HG02885 (cell line): ENCODE data around the gene TWF2.
A peak's percentile ranks its signal among the peaks of the same experiment; 100 is the strongest.

Experiments used
- ATAC-seq: cut with Tn5 transposase; IDR thresholded peaks from one replicate; pipeline ENCODE4 v1.9.1; 2021; ENCODE audit warnings: mild to moderate bottlenecking; ENCODE audit not compliant: unreplicated experiment, poor library complexity

Gene TWF2

DNA sequence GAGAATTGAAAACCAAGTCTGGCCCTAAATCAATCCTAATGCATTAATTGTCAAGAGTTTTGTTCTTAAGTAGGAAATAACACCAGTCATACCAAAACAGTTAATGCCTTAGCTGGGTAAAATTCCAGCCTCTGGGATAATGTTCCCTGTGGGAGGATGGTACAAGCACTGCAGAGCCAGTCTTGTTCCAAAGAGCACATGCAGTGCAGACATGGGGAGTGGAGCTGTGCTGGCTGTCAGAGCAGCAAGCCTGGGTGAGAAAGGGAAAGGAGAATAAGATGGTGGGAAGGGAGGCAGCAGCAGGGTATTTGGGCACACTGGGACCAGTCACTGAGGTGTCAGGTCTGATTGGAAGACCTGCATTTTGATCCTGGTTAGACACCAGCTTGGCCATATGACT lies 28.9 kb downstream of the TWF2 start:
- ATAC-seq, result no peak

DNA sequence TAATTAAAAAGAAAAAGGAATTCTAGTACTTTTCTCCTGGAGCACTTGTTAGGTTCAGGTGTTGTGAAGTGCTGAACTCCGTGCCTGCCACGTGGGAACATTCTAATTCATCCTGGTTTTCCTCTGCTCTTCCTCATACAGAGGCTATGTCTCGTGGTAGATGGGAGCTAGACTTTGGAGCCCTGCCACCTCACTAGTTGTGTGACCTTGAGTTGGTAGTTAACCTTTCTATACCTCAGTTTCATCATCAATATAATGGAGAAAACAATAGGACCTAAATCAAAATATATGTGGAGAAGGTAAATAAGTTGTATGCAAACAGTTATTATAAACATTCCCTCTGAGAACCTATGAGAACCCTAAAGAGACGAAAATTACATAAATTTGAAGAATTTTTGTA lies 30.4 kb downstream of the TWF2 start:
- ATAC-seq, result no peak

- ATAC-seq, result no peak
Measured at GRCh38 chr3:52205727-52206372, 33.1 kb downstream of the TWF2 start.

DNA sequence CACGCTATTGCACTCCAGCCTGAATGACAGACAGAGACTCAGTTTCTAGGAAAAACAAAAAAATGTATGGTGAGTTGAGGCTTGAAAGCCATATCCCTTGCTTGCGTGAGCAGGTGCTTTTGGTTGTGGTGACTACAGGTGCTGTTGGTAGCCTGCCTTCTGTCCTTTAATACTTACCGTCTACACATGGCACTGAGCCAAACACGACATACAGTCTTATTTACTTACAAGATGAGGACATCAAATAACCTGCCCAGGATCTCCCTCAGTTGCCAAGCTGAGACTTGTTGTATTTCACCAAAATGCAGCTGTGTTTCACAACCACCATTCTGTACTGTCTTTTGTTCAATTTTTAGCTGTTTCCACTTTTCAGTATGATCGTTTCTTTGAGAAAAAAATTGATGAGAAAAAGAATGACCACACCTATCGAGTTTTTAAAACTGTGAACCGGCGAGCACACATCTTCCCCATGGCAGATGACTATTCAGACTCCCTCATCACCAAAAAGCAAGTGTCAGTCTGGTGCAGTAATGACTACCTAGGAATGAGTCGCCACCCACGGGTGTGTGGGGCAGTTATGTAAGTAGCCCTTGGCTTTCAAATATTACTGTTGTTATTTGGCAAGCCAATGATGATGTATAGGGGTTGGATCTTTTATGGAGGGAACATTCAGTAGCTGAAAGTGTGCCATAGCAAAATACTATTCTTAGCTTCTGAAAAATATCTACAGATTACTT lies 34.5 kb downstream of the TWF2 start:
- no peak for ATAC-seq

GRCh38 chr3:52203701-52204100 lies 35.3 kb downstream of the TWF2 start:
- ATAC-seq, result no peak

- no peak for ATAC-seq
Measured at GRCh38 chr3:52202384-52203077, 36.4 kb downstream of the TWF2 start.

DNA sequence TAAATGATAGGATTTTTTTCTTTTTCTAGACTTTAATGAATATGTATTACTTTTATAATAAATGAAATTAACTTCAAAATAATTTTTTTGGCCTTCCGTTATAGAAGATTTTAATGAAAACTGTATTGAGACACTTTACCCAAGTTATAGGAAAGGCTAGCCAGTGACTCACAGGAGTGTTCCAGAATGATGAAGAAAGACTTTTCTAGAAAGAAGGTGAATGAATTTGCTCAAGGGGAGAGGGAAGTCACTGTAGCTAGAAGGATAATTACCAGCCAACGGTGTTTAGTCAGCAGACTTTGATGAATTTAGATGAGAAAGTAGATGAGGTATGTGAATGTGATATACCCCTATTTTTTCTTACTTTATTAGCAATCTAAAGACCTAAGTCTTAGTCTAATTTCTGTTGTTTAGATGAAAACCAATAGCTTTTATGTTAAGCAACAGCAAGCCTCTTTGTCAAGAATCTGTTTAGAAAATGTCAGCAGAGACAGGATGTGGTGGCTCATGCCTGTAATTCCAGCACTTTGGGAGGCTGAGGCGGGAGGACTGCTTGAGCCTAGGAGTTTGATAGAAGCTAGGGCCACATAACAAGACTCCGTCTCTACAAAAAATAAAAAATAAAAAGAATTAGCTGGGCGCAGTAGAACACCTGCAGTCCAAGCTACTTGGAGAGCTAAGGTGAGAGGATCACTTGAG lies 37.8 kb downstream of the TWF2 start:
- no peak for ATAC-seq

DNA sequence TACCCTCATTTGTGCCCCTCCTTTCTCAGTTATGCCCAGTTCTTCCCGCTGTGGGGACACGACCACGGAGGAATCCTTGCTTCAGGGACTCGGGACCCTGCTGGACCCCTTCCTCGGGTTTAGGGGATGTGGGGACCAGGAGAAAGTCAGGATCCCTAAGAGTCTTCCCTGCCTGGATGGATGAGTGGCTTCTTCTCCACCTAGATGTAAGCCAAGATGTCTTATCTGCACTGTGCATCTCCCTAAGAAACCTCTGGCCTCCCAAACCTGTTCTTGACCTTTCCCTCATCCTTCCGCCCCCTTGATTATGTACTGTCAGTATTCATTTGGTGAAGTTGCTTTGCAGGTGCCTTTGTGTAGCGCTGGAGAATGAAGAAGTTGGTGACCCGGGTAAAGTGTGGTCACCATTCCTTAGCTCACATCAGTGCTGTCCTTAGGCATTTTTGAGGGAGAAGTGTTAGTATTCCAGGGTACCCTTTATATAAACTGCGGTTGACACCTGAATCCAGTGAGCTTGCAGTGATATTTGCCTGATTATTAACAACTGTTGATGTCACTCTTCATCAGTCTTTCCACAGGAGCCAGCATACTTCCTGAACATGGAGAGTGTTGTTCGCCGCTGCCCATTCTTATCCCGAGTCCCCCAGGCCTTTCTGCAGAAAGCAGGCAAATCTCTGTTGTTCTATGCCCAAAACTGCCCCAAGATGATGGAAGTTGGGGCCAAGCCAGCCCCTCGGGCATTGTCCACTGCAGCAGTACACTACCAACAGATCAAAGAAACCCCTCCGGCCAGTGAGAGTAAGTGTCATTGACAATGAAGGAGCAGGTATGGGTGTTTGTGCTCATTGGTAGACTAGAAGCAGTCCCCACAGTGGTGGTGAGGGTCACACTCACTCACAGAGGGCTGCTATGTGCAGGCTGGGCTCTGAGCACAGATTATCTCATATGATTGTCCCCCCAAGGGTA lies 40.0 kb downstream of the TWF2 start:
- no peak for ATAC-seq

GRCh38 chr3:52197842-52198625 lies 40.9 kb downstream of the TWF2 start, which contains the start of gene ALAS1:
Gene ALAS1, plus strand, starts transcription at chr3:52198160. Its CDS starts 1,082 bp downstream, at chr3:52199242.
- ATAC-seq, result peak; percentile 86

GRCh38 chr3:52197499-52197841 lies 41.5 kb downstream of the TWF2 start:
- no peak for ATAC-seq

- no peak for ATAC-seq
Measured at GRCh38 chr3:52196977-52197376, 42.0 kb downstream of the TWF2 start.

- ATAC-seq, result no peak
Measured at GRCh38 chr3:52195823-52196331, 43.1 kb downstream of the TWF2 start.

- no peak for ATAC-seq
Measured at GRCh38 chr3:52195291-52195597, 43.7 kb downstream of the TWF2 start.

- no peak for ATAC-seq
Measured at GRCh38 chr3:52194485-52195290, 44.3 kb downstream of the TWF2 start.

- no peak for ATAC-seq
Measured at GRCh38 chr3:52193065-52193464, 45.9 kb downstream of the TWF2 start.

GRCh38 chr3:52191663-52192062 lies 47.3 kb downstream of the TWF2 start:
- ATAC-seq, result no peak

DNA sequence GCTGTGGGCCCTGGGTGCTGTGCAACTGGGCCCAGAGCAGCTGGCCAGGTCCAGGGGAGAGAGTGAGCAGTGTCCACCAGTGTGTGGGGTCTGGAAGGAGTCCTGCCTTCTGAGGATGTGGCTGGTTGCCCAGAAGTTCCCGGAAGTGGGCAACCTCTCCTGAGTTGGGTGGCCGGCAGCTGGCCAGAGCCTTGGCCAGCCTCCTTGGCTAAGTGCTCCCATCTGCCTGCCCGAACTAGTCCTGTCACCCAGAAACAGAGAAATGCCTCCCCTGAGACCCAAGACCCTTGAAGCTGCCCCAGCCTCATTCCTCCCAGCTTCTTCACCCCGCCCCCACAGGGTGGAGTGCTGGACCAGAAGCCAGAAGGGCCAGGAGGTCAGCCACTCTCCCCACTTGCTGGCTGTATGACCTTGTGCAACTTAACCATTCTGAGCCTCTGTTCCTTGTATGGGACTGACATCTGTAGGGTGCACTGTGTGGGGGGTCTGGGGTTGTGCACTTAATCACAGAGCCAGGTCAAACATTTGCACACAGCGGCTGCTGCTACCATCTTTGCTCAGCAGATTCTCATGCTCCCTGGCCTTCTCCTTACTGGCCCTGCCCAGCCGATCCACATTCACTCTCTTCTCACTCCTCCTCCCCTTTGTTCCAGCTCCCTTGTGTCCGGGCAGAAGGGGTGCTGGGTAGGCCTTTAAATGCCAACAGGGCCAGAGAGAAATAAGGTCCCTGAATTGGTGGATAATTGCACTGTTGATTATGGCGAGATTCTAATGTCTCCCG lies 48.5 kb downstream of the TWF2 start:
- no peak for ATAC-seq
